ENCODE results near the gene PITHD1.

The PITHD1 gene

DNA sequence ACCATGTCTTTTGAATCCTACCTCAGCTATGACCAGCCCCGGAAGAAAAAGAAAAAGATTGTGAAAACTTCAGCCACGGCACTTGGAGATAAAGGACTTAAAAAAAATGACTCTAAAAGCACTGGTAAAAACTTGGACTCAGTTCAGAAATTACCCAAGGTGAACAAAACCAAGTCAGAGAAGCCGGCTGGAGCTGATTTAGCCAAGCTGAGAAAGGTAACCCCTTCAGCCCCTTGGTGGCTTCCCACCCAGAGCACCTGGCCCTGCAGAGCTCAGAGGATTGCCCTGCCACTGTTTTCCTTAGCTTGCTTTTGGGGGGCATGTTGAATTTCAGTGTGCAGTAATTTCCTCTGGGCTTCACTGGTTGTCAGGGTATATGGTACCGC lies 26.4 kb upstream of the PITHD1 start:
- peaks cover 19% of the 10 kb centered on the region for H3K79me2 ChIP-seq (ENCODE audit: control insufficient read depth, insufficient read depth, low read length)
- H3K23ac ChIP-seq (ENCODE audit: low read length): no peak overlapping the region
- no peak overlapping the region for H4K5ac ChIP-seq (ENCODE audit: low read length)
- H3K4me1 ChIP-seq (ENCODE audit: control insufficient read depth, low read depth, low read length): no peaks in the 10 kb centered on the region
- H3K4ac ChIP-seq (ENCODE audit: low read depth, low read length): no peak overlapping the region
- no peak for DNase-seq
- no peak overlapping the region for H2BK120ac ChIP-seq (ENCODE audit: low read depth, low read length)
- no peak overlapping the region for H3K4me3 ChIP-seq (ENCODE audit: low read length)
- H2BK15ac ChIP-seq (replicated peaks; ENCODE audit: low read depth): no peak overlapping the region
- no peak overlapping the region for H3K9ac ChIP-seq (ENCODE audit: low read length)
- WGBS (ENCODE audit: extremely low coverage, insufficient coverage, low lambda C conversion rate): no CpG with 5 or more reads among the region's 4 CpGs
- H2AK5ac ChIP-seq (ENCODE audit: low read length): no peak overlapping the region
- no peak overlapping the region for H3K18ac ChIP-seq (ENCODE audit: low read length)
- H2BK5ac ChIP-seq (ENCODE audit: low read length): no peak overlapping the region
- H3K27me3 ChIP-seq (ENCODE audit: insufficient read depth, low read length, poor library complexity): no peaks in the 10 kb centered on the region
- H4K8ac ChIP-seq (ENCODE audit: low read depth, low read length): no peak overlapping the region
- peaks cover 16% of the 10 kb centered on the region for H3K79me1 ChIP-seq (ENCODE audit: low read length)
- H3K36me3 ChIP-seq (ENCODE audit: control insufficient read depth, insufficient read depth, low read length): peaks cover 29% of the 10 kb centered on the region
- no peak overlapping the region for H3K27ac ChIP-seq (ENCODE audit: low read depth, low read length)
- H3K4me2 ChIP-seq (ENCODE audit: low read length): no peak overlapping the region
- no peak overlapping the region for H3K56ac ChIP-seq (ENCODE audit: low read length)

DNA sequence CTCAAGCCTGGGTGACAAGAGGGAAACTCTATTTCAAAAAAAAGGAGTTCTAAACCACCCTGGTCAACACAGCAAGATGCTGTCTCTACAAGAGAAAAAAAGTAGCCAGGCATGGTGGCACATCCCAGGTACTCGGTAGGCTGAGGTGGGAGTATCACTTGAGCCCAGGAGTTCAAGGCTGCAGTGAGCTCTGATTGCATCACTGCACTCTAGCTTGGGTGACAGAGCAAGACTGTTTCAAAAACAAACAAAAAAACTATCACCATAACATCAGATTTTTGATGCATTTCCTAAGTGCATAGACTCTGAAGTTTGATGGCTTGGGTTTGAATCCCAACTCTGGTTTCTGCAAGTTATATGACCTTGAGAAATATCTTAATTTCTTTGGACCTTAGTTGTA lies 25.3 kb upstream of the PITHD1 start:
- H3K4ac ChIP-seq (ENCODE audit: low read depth, low read length): no peak overlapping the region
- no peak overlapping the region for H3K4me3 ChIP-seq (ENCODE audit: low read length)
- no peaks in the 10 kb centered on the region for H3K4me1 ChIP-seq (ENCODE audit: control insufficient read depth, low read depth, low read length)
- peaks cover 9% of the 10 kb centered on the region for H3K79me2 ChIP-seq (ENCODE audit: control insufficient read depth, insufficient read depth, low read length)
- H4K8ac ChIP-seq (ENCODE audit: low read depth, low read length): no peak overlapping the region
- DNase-seq: no peak
- H3K27ac ChIP-seq (ENCODE audit: low read depth, low read length): no peak overlapping the region
- H2BK15ac ChIP-seq (replicated peaks; ENCODE audit: low read depth): no peak overlapping the region
- H3K18ac ChIP-seq (ENCODE audit: low read length): no peak overlapping the region
- no peak overlapping the region for H3K23ac ChIP-seq (ENCODE audit: low read length)
- H2AK5ac ChIP-seq (ENCODE audit: low read length): no peak overlapping the region
- H2BK5ac ChIP-seq (ENCODE audit: low read length): no peak overlapping the region
- WGBS (ENCODE audit: extremely low coverage, insufficient coverage, low lambda C conversion rate): no CpG with 5 or more reads among the region's 1 CpG
- peaks cover 33% of the 10 kb centered on the region for H3K36me3 ChIP-seq (ENCODE audit: control insufficient read depth, insufficient read depth, low read length)
- H4K5ac ChIP-seq (ENCODE audit: low read length): no peak overlapping the region
- no peaks in the 10 kb centered on the region for H3K27me3 ChIP-seq (ENCODE audit: insufficient read depth, low read length, poor library complexity)
- H3K56ac ChIP-seq (ENCODE audit: low read length): no peak overlapping the region
- H2BK120ac ChIP-seq (ENCODE audit: low read depth, low read length): no peak overlapping the region
- H3K4me2 ChIP-seq (ENCODE audit: low read length): no peak overlapping the region
- peaks cover 10% of the 10 kb centered on the region for H3K79me1 ChIP-seq (ENCODE audit: low read length)
- H3K9ac ChIP-seq (ENCODE audit: low read length): no peak overlapping the region

DNA sequence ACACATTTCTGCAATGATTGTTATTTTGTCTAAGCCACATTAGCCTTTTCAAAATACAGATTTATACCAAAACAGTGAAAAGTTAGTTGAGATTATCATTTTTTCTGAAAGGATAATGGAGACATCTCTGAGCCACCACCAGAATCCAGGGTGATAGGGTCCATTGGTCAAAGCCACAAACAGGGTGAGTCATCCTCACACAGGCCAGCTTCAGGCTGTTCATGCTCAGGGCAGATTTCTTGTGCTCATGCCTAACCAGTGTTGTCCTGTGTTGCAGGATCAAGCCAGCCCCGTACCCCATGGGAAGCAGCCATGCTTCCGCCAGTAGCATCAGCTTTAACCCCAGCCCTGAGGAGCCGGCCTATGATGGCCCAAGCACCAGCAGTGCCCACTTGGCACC lies 21.5 kb upstream of the PITHD1 start:
- Histone ChIP-seq H3K36me3 (ENCODE audit: control insufficient read depth, insufficient read depth, low read length) (peaks cover 43% of the 10 kb centered on the region), H3K23ac (ENCODE audit: low read length) (no peak overlapping the region), H3K56ac (ENCODE audit: low read length) (no peak overlapping the region), H3K79me1 (ENCODE audit: low read length) (peaks cover 6% of the 10 kb centered on the region), H2BK15ac (replicated peaks; ENCODE audit: low read depth) (no peak overlapping the region), H3K4me1 (ENCODE audit: control insufficient read depth, low read depth, low read length) (no peaks in the 10 kb centered on the region), H3K4me2 (ENCODE audit: low read length) (no peak overlapping the region), H3K18ac (ENCODE audit: low read length) (no peak overlapping the region), H2BK5ac (ENCODE audit: low read length) (no peak overlapping the region), H2BK120ac (ENCODE audit: low read depth, low read length) (no peak overlapping the region), H3K27ac (ENCODE audit: low read depth, low read length) (no peak overlapping the region), H4K5ac (ENCODE audit: low read length) (no peak overlapping the region), H4K8ac (ENCODE audit: low read depth, low read length) (no peak overlapping the region), H3K27me3 (ENCODE audit: insufficient read depth, low read length, poor library complexity) (no peaks in the 10 kb centered on the region), H3K9ac (ENCODE audit: low read length) (no peak overlapping the region), H3K4me3 (ENCODE audit: low read length) (no peak overlapping the region), H2AK5ac (ENCODE audit: low read length) (no peak overlapping the region), H3K79me2 (ENCODE audit: control insufficient read depth, insufficient read depth, low read length) (no peaks in the 10 kb centered on the region), H3K4ac (ENCODE audit: low read depth, low read length) (no peak overlapping the region)
- DNase-seq: no peak
- no CpG with 5 or more reads among the region's 3 CpGs for WGBS (ENCODE audit: extremely low coverage, insufficient coverage, low lambda C conversion rate)

DNA sequence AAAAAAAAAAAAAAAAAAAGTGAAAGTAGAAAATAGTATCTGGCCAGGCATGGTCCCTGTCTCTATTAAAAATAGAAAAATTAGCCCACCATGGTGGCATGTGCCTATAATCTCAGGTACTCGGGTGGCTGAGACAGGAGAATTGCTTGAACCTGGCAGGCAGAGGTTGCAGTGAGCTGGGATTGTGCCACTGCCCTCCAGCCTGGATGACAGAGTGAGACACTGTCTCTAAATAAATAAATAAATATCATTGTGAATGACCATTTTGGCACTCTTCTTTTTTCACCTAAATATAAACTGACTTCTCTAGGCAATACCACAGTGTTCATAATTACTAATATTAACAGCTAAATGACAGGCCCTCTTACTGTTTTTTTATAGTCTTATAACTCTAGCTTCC lies 20.4 kb upstream of the PITHD1 start:
- Histone ChIP-seq H3K56ac (ENCODE audit: low read length) (no peak overlapping the region), H3K4me3 (ENCODE audit: low read length) (no peak overlapping the region), H2BK5ac (ENCODE audit: low read length) (no peak overlapping the region), H2AK5ac (ENCODE audit: low read length) (no peak overlapping the region), H4K8ac (ENCODE audit: low read depth, low read length) (no peak overlapping the region), H3K4me1 (ENCODE audit: control insufficient read depth, low read depth, low read length) (no peaks in the 10 kb centered on the region), H3K4ac (ENCODE audit: low read depth, low read length) (no peak overlapping the region), H3K18ac (ENCODE audit: low read length) (no peak overlapping the region), H3K4me2 (ENCODE audit: low read length) (no peak overlapping the region), H3K79me2 (ENCODE audit: control insufficient read depth, insufficient read depth, low read length) (no peaks in the 10 kb centered on the region), H4K5ac (ENCODE audit: low read length) (no peak overlapping the region), H3K27me3 (ENCODE audit: insufficient read depth, low read length, poor library complexity) (no peaks in the 10 kb centered on the region), H2BK120ac (ENCODE audit: low read depth, low read length) (no peak overlapping the region), H2BK15ac (replicated peaks; ENCODE audit: low read depth) (no peak overlapping the region), H3K23ac (ENCODE audit: low read length) (no peak overlapping the region), H3K79me1 (ENCODE audit: low read length) (peaks cover 4% of the 10 kb centered on the region), H3K27ac (ENCODE audit: low read depth, low read length) (no peak overlapping the region), H3K36me3 (ENCODE audit: control insufficient read depth, insufficient read depth, low read length) (peaks cover 41% of the 10 kb centered on the region), H3K9ac (ENCODE audit: low read length) (no peak overlapping the region)
- WGBS (ENCODE audit: extremely low coverage, insufficient coverage, low lambda C conversion rate): no CpG with 5 or more reads among the region's 1 CpG
- DNase-seq: no peak

GRCh38 chr1:23759277-23759676 lies 18.9 kb upstream of the PITHD1 start:
- Histone ChIP-seq H3K18ac (ENCODE audit: low read length) (no peak overlapping the region), H2AK5ac (ENCODE audit: low read length) (no peak overlapping the region), H4K5ac (ENCODE audit: low read length) (no peak overlapping the region), H3K4me3 (ENCODE audit: low read length) (no peak overlapping the region), H3K4me2 (ENCODE audit: low read length) (no peak overlapping the region), H3K79me1 (ENCODE audit: low read length) (peaks cover 4% of the 10 kb centered on the region), H3K36me3 (ENCODE audit: control insufficient read depth, insufficient read depth, low read length) (peaks cover 37% of the 10 kb centered on the region), H3K27ac (ENCODE audit: low read depth, low read length) (no peak overlapping the region), H3K27me3 (ENCODE audit: insufficient read depth, low read length, poor library complexity) (no peaks in the 10 kb centered on the region), H2BK120ac (ENCODE audit: low read depth, low read length) (no peak overlapping the region), H3K9ac (ENCODE audit: low read length) (no peak overlapping the region), H3K4me1 (ENCODE audit: control insufficient read depth, low read depth, low read length) (no peaks in the 10 kb centered on the region), H3K23ac (ENCODE audit: low read length) (no peak overlapping the region), H2BK5ac (ENCODE audit: low read length) (no peak overlapping the region), H3K56ac (ENCODE audit: low read length) (no peak overlapping the region), H4K8ac (ENCODE audit: low read depth, low read length) (no peak overlapping the region), H3K79me2 (ENCODE audit: control insufficient read depth, insufficient read depth, low read length) (no peaks in the 10 kb centered on the region), H3K4ac (ENCODE audit: low read depth, low read length) (no peak overlapping the region), H2BK15ac (replicated peaks; ENCODE audit: low read depth) (no peak overlapping the region)
- no peak for DNase-seq
- WGBS (ENCODE audit: extremely low coverage, insufficient coverage, low lambda C conversion rate): no CpG with 5 or more reads among the region's 4 CpGs

DNA sequence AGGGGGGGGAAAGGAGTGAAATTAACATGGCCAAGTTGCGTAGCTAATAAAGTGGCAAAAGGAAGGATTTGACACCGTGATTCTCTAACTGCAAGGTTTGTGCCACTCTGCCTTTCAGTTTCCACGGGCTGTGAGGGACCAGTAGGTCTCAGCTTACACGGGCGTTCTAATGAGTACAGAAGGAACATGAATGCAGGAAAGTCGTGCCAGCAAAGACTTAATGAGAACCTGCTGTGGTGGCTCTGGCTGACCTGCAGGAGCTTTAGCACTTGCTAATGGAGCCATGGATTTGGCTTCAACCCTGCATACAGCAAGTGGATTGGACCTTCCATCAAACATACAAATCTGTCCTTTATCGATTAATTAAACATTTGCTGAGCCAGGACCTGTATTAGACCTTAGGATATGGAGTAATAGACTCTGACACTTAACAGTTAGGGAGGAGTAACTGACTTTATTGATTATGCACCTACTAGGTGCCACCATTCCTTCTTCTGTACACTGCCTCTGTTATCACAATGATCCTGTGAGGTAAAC lies 15.1 kb upstream of the PITHD1 start:
- H2BK5ac ChIP-seq (ENCODE audit: low read length): no peak overlapping the region
- H3K36me3 ChIP-seq (ENCODE audit: control insufficient read depth, insufficient read depth, low read length): peaks cover 17% of the 10 kb centered on the region
- H2BK15ac ChIP-seq (replicated peaks; ENCODE audit: low read depth): no peak overlapping the region
- H3K9ac ChIP-seq (ENCODE audit: low read length): no peak overlapping the region
- no peak overlapping the region for H3K56ac ChIP-seq (ENCODE audit: low read length)
- no peak overlapping the region for H3K23ac ChIP-seq (ENCODE audit: low read length)
- no peaks in the 10 kb centered on the region for H3K4me1 ChIP-seq (ENCODE audit: control insufficient read depth, low read depth, low read length)
- WGBS (ENCODE audit: extremely low coverage, insufficient coverage, low lambda C conversion rate): no CpG with 5 or more reads among the region's 7 CpGs
- H3K4me2 ChIP-seq (ENCODE audit: low read length): no peak overlapping the region
- H4K8ac ChIP-seq (ENCODE audit: low read depth, low read length): no peak overlapping the region
- H2AK5ac ChIP-seq (ENCODE audit: low read length): no peak overlapping the region
- no peaks in the 10 kb centered on the region for H3K27me3 ChIP-seq (ENCODE audit: insufficient read depth, low read length, poor library complexity)
- no peak overlapping the region for H3K27ac ChIP-seq (ENCODE audit: low read depth, low read length)
- H3K4me3 ChIP-seq (ENCODE audit: low read length): no peak overlapping the region
- no peak overlapping the region for H2BK120ac ChIP-seq (ENCODE audit: low read depth, low read length)
- peaks cover 4% of the 10 kb centered on the region for H3K79me1 ChIP-seq (ENCODE audit: low read length)
- no peak overlapping the region for H3K4ac ChIP-seq (ENCODE audit: low read depth, low read length)
- no peak overlapping the region for H4K5ac ChIP-seq (ENCODE audit: low read length)
- no peak for DNase-seq
- H3K18ac ChIP-seq (ENCODE audit: low read length): no peak overlapping the region
- H3K79me2 ChIP-seq (ENCODE audit: control insufficient read depth, insufficient read depth, low read length): no peaks in the 10 kb centered on the region
